Right cardiac atrium (tissue), 5 donors: ENCODE measurements around the gene PARD6G. TPM values are rescaled to one million over a fixed set of nuclear protein-coding genes. Genes with fewer than 3 reads are reported as not detected.
"Not testable (repeated sequence)": the region's sequence is repeated elsewhere in the genome, so short reads cannot be mapped to it uniquely, and the experiment has no call there.

Source experiments
- ATAC-seq, 2 donors: fragments of 200-7000 bp; cut with Tn5 transposase; one replicate each; pipeline versions ENCODE4 v1.8.0 to v1.9.1; 2020; ENCODE audit warnings: moderate library complexity in 2 of 2, mild to moderate bottlenecking in 1 of 2
- DNase-seq, 3 donors: peaks; one replicate each; pipeline ENCODE4 v3.0.0-alpha.2; 2020
- H3K27ac ChIP-seq: one replicate; pipeline ENCODE4 v1.5.1; 2013; ENCODE audit warnings: mild to moderate bottlenecking, low read length, control low read depth, moderate library complexity
- H3K27me3 ChIP-seq: one replicate; pipeline ENCODE4 v1.6.1; 2013; ENCODE audit not compliant: control insufficient read depth, insufficient read depth
- H3K4me1 ChIP-seq: one replicate; pipeline ENCODE4 v1.6.1; 2013; ENCODE audit warnings: low read length; ENCODE audit not compliant: control insufficient read depth, insufficient read depth
- H3K4me3 ChIP-seq: one replicate; pipeline ENCODE4 v1.5.1; 2013; ENCODE audit warnings: low read length, control low read depth
- H3K9me3 ChIP-seq: one replicate; pipeline ENCODE4 v1.6.1; 2013; ENCODE audit warnings: low read length; ENCODE audit not compliant: control insufficient read depth
- WGBS: extraction: QIAGEN DNeasy Blood & Tissue Kit; methylation state at CpG from one replicate; pipeline ENCODE4 v1.1.7; 2013; 5-methylcytosine and 5-hydroxymethylcytosine counted together
- intact Hi-C, 4 donors: fragments of 100-400 bp; cut with DNase I; formaldehyde crosslinking; loops; one replicate each; pipeline versions ENCODE4 v1.11.0 to v1.14.0; 2022 to 2023
- polyA plus RNA-seq: library from polyadenylated mRNA; stranded (reverse); fragments of 200-250 nt; gene quantifications from one replicate; pipeline ENCODE4 v1.2.3, GENCODE V29; 2013
- total RNA-seq, 4 donors: library from RNA; stranded (reverse); fragmentation: NEBNext Ultra II Directional; extraction: Animal tissue kit (Norgen Biotek cat#: 25700); gene quantifications; one replicate each; pipeline ENCODE4 v1.2.1, GENCODE V29; 2021
- donor health status: healthy with polysubstance abuse.
- donor health status: DM: no; HTN: yes; CAD: no.
- donor health status: DM: no; HTN: no; CAD: no.
- donor health status: DM: no; HTN: yes; CAD: no; lungs with severe emphysema.
- donor health status: DM: yes; HTN: yes; CAD: no.

Gene PARD6G
- total and polyA plus RNA-seq, 5 donors, result 2.5 to 5.0 (median 4.4) TPM

DNA sequence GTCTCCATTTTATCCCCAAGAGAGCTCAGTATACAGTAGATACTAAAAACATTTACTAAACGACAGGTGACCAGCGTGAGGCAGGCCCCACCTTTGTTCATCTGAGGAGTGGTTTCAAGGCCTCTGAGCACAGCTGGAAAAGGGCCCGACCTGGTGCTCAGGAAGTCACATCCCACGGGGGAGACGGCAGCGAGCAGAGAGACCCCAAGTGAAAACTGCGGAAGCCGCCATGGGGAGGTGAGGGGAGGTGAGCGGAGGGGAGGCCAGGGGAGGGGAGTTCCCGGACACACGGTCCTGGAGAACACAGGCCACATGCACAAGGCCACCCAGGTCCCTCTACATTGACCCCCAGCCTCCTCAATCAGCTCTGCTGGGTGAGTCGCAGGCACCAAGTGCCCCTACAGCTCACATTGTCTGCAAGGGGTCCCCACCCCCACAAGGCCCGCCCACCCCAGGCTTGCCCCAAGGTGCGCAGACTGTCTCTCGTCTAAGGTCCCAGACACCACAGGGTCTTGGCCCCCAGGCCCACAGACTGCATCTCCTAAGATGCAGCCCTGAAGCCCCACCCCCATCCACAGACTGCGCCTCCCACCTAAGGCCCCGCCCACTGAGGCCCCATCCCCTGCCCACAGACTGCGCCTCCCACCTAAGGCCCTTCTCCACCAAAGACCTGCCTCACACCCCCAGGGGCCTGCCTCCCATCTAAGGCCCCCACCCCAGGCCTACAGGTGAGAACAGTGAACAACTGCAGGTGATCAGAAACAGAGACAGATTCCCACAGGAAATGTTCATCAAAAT, 19.1 kb downstream of the PARD6G start:
- Histone ChIP-seq H3K27me3 (no peaks in the 10 kb centered on the region), H3K27ac (no peak overlapping the region), H3K4me1 (no peaks in the 10 kb centered on the region), H3K4me3 (no peak overlapping the region), H3K9me3 (no peaks in the 10 kb centered on the region)
- no peak for ATAC-seq
- WGBS, result 89% methylated on average over 18 of the region's 18 CpGs
- DNase-seq, result no peak
- intact Hi-C loops, result no loop called here

DNA sequence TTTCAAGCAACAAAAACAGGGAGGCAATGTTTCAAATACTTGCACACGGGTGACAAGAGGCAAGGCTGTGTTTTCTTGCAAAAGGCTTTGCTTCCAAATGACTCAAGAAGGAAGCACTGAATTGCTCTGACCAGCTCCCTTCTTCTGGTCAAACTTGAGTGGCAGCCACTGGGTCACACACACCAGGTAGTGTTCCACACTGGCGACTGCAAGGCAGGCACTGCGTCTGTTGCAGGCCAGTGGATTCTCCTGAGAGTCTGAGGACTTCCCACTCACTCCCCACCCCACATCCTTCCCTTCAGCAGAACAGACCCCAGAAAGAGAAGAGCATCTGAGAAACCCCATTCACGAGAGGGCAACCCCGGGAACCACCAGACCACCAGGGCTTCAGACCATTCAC, 19.8 kb downstream of the PARD6G start:
- H3K4me3 ChIP-seq, result no peak overlapping the region
- DNase-seq (no peak), ATAC-seq (no peak)
- WGBS, result 88% methylated on average over 5 of the region's 5 CpGs
- no peaks in the 10 kb centered on the region for H3K27me3 ChIP-seq
- H3K4me1 ChIP-seq, result no peaks in the 10 kb centered on the region
- no peak overlapping the region for H3K27ac ChIP-seq
- H3K9me3 ChIP-seq, result no peaks in the 10 kb centered on the region
- intact Hi-C loops, result no loop called here

DNA sequence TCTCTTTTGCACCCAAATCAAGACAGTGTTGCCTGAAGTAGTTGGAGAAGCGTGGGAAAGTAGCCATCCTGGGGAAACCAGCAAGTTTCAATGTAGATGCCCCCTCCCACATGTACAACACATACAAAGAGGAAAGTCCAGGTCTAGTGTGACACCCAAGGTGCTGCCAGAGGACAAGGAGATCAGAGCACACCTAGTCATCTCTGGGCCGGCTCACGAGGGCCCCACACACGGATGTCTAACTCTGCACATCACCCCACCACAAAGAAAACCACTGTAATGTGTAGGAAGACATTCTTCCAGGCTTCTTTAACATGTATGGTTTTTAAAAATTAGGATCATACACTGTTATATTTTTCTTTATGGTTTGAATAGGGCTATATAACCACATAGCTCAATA, 21.6 kb downstream of the PARD6G start:
- Histone ChIP-seq H3K9me3 (no peaks in the 10 kb centered on the region), H3K4me1 (no peaks in the 10 kb centered on the region), H3K4me3 (no peak overlapping the region), H3K27me3 (no peaks in the 10 kb centered on the region), H3K27ac (no peak overlapping the region)
- no peak for DNase-seq
- 83% methylated on average over 4 of the region's 4 CpGs for WGBS
- no peak for ATAC-seq
- intact Hi-C loops, result no loop called here

DNA sequence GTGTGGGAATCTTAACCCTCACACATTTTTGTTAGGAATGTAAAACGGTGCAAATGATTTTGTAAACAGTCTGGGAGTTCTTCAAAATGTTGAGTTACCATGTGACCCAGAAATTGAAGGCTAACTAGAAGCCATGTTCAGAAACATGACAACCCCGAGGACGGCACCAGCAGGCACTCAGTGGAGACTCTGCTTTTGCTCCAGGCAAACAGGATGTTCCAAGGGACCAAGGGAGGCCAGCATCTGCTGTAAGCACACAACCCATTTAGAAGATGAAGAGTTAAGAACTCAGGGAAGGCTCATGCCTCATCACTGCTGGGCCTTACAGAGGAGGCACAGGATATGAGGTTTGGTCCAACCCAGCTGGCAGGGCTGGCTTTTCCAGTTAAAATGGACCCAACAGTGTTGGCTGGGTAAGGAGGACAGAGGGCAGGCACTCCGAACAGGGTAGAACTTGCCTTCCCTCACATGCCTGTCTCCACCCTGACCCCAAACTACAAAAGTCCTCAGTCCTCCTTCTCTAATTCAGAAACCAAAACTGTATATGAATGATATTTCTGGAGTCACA, 23.6 kb downstream of the PARD6G start:
- intact Hi-C loops, result no loop called here
- no peaks in the 10 kb centered on the region for H3K27me3 ChIP-seq
- no peaks in the 10 kb centered on the region for H3K9me3 ChIP-seq
- no peaks in the 10 kb centered on the region for H3K4me1 ChIP-seq
- WGBS, result 62% methylated on average over 4 of the region's 4 CpGs
- H3K4me3 ChIP-seq, result no peak overlapping the region
- H3K27ac ChIP-seq, result no peak overlapping the region
- DNase-seq, result no peak
- ATAC-seq, result no peak

DNA sequence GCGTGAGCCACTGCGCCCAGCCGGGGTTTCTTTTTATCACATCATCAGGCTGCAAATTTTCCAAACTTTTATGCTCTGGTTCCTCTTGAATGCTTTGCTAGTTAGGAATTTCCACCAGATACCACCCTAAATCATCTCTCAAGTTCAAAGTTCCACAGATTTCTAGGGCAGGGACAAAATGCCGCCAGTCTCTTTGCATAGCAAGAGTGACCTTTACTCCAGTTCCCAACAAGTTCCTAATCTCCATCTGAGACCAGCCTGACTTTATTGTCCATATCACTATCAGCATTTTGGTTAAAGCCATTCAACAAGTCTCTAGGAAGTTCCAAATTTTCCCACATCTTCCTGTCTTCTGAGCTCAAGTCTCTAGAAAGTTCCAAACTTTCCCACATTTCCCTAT, 27.8 kb downstream of the PARD6G start:
- H3K27ac ChIP-seq, H3K27me3 ChIP-seq, H3K4me1 ChIP-seq, intact Hi-C loops, H3K9me3 ChIP-seq, DNase-seq, H3K4me3 ChIP-seq, ATAC-seq: not testable (repeated sequence)
- 94% methylated on average over 4 of the region's 4 CpGs for WGBS

DNA sequence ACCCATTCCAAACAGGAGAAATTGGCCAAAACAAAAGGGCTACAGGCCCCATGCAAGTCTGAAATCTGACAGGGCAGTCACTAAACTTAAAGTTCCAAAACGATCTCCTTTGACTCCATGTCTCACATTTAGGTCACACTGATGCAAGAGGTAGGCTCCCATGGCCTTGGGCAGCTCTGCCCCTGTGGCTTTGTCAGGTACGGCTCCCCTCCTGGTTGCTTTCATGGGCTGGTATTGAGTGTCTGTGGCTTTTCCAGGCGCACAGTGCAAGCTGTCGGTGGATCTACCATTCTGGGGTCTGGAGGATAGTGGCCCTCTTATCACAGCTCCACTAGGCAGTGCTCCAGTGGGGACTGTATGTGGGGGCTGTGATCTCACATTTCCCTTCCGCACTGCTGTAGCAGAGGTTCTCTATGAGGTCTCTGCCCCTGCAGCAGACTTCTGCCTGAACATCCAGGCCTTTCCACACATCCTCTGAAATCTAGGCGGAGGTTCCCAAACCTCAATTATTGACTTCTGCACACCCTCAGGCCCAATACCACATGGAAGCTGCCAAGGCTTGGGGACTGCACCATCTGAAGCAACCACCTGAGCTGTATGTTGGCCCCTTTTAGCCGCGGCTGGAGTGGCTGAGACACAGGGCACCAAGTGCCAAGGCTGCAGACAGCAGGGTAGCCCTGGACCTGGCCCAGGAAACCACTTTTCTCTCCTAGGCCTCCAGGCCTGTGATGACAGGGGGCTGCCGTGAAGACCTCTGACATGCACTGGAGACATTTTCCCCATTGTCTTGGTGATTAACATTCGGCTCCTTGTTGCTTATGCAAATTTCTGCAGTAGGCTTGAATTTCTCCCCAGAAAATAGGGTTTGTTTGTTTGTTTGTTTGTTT, 28.7 kb downstream of the PARD6G start:
- ATAC-seq (no peak), DNase-seq (no peak)
- H3K27ac ChIP-seq, result no peak overlapping the region
- H3K27me3 ChIP-seq, result no peaks in the 10 kb centered on the region
- H3K4me1 ChIP-seq, result no peaks in the 10 kb centered on the region
- intact Hi-C loops, result no loop called here
- 95% methylated on average over 10 of the region's 10 CpGs for WGBS
- H3K9me3 ChIP-seq, result no peaks in the 10 kb centered on the region
- H3K4me3 ChIP-seq, result no peak overlapping the region

DNA sequence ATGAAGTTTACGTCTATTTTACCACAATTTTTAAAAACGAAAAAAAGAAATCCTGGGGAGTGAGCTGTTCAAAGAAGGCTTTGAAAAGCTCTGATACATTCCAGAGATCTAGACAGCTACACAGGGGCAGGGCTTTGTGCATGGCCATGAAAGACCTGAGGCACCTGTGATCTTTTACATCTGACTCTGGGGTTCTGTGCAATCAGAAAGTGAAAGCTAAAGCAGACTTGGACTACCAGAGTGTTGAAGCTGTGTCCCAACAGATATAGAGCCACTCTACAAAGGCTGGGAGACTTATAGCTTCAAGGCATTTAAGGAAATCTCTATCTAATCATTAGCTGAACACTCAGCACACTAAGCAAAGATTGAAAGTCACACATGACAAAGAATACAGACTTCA, 34.1 kb downstream of the PARD6G start:
- WGBS, result 77% methylated on average over 2 of the region's 2 CpGs
- ATAC-seq (no peak), DNase-seq (no peak)
- no peaks in the 10 kb centered on the region for H3K9me3 ChIP-seq
- H3K27me3 ChIP-seq, result no peaks in the 10 kb centered on the region
- H3K27ac ChIP-seq, result no peak overlapping the region
- intact Hi-C loops, result no loop called here
- no peak overlapping the region for H3K4me3 ChIP-seq
- H3K4me1 ChIP-seq, result no peaks in the 10 kb centered on the region

DNA sequence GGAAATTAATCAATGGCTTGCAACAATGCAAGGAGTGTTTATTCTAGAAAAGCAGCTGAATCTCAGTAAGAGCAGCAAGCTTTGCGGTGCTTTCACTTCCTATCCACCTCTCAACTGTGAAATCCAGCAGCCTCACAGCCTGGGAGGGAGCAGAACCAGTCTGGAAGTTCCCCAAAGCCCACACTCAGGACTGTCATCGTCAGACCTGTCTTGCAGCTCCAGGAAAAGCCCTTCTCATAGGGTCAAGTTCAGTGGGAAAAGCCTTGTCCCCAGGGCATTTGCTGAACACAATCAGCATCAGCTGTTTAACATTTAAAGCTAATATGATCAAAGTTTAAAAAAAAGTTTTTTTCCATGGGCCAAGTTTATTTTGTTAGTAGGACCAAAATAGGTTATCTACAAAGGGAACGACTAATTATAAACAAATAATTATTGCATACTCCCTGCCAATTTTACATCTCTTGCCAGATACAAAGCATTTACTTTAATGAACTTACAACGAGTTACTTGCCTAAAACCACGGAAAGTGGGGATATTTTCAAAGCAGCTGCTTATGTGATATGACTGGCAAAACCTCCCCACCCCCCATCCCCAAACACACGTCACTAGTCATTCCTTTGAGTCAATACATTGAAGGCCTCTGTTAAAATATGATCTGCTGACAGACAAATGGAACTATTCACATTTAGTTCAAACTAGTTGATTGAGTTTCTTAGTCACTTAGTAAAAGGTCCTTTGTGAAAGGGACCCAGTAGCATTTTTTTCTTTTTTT, 36.8 kb downstream of the PARD6G start:
- Histone ChIP-seq H3K27ac (no peak overlapping the region), H3K27me3 (no peaks in the 10 kb centered on the region), H3K4me3 (no peak overlapping the region), H3K9me3 (no peaks in the 10 kb centered on the region), H3K4me1 (no peaks in the 10 kb centered on the region)
- intact Hi-C loops, result no loop called here
- ATAC-seq, result peak in 1 of 2 donors; percentile 71
- no peak for DNase-seq
- WGBS, result 36% methylated on average over 6 of the region's 6 CpGs

DNA sequence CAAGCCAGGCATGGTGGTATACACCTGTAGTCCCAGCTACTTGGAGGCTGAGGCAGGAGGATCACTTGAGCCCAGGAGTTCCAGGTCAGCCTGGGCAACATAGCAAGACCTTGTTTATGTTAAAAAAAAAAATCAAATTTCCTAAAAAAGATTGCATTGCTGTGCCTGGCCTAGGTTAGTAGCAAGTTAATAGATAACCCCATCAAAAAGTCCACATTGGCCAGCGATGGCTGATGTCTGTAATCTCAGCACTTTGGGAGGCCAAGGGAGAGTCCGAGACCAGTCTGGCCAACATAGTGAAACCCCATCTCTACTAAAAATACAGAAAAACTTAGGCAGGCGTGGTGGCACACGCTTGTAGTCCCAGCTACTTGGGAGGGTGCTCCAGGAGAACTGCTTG, 38.7 kb downstream of the PARD6G start:
- DNase-seq (no peak), ATAC-seq (no peak)
- intact Hi-C loops, result no loop called here
- H3K27me3 ChIP-seq, result no peaks in the 10 kb centered on the region
- no peak overlapping the region for H3K27ac ChIP-seq
- no peak overlapping the region for H3K4me3 ChIP-seq
- H3K4me1 ChIP-seq, result no peaks in the 10 kb centered on the region
- 94% methylated on average over 4 of the region's 4 CpGs for WGBS
- no peaks in the 10 kb centered on the region for H3K9me3 ChIP-seq

DNA sequence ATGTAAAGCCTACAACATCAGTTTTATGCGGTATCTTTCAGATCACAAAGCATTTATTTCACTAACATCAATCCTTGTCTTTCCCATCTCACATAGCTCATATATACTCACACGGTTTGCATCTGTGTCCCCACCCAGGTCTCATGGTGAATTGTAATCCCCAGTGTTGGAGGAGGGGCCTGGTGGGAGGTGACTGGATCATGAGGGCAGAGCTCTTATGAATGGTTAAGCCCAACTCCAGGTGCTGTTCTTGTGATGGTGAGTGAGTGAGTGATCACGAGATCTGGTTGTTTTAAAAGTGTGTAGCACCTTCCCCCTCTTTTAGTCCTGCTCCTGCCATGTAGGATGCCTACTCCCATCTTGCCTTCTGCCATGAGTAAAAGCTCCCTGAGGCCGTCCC, 42.0 kb downstream of the PARD6G start:
- DNase-seq (no peak), ATAC-seq (no peak)
- Histone ChIP-seq H3K27ac (no peak overlapping the region), H3K9me3 (no peaks in the 10 kb centered on the region), H3K27me3 (no peaks in the 10 kb centered on the region), H3K4me3 (no peak overlapping the region), H3K4me1 (no peaks in the 10 kb centered on the region)
- intact Hi-C loops, result no loop called here
- 90% methylated on average over 4 of the region's 4 CpGs for WGBS
